HG03066 (cell line): Measurements from ENCODE around the gene AMBRA1.

Experiments
- ATAC-seq: cut with Tn5 transposase; IDR thresholded peaks from one replicate; pipeline ENCODE4 v1.9.1; 2021; ENCODE audit warnings: low read depth; ENCODE audit not compliant: unreplicated experiment

Gene AMBRA1

GRCh38 chr11:46413760-46414465 lies 179.9 kb downstream of the AMBRA1 start:
- ATAC-seq = no peak

- ATAC-seq = no peak
Observed at GRCh38 chr11:46410021-46410420, 183.8 kb downstream of the AMBRA1 start.

GRCh38 chr11:46408407-46408986 lies 185.3 kb downstream of the AMBRA1 start:
- ATAC-seq = no peak

DNA sequence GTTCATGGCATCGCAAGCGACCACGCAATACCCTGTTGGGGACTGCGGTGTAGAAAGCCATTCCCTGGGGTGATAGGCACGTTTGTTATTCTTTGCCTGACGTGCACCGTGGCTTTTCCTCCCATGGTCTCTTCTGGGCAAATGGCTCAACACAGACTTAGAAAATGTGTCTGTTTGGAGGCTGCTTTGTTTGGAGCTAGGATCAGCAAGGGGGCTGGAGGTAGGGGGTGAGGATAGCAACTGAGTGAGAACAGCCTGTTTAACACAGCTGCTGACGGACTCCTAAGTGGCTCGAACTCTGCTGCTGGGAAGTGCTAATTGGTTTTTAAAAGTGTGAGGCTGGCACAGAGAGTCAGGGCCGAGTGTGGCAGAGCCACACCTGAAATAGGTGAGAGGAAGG lies 186.2 kb downstream of the AMBRA1 start:
- no peak for ATAC-seq

DNA sequence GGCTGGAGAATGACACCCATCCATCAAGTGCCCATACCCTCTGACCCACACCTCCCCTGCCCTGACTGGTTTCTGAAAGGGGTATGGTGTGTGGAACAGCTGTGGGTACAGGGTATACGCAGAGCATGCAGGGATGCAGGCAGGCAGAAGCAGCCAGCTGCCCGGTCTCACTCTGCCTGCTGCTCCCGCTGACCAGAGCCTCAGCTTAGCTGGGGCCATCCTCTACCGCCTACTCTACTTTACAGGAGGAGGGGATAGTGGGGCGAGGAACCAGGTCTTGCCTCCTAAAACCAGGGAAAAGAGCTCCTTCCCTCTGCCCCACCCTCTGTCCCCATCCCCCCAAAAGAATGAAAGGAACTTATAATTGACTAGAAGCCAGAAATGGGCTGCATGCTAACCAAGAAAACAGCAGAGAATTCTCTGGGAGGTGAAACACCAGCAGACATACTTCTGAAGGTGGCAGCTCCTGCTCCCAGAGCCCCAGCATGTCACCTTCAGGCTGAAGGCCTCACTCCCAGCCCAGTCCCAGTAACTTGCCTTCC lies 189.3 kb downstream of the AMBRA1 start:
- ATAC-seq = no peak

DNA sequence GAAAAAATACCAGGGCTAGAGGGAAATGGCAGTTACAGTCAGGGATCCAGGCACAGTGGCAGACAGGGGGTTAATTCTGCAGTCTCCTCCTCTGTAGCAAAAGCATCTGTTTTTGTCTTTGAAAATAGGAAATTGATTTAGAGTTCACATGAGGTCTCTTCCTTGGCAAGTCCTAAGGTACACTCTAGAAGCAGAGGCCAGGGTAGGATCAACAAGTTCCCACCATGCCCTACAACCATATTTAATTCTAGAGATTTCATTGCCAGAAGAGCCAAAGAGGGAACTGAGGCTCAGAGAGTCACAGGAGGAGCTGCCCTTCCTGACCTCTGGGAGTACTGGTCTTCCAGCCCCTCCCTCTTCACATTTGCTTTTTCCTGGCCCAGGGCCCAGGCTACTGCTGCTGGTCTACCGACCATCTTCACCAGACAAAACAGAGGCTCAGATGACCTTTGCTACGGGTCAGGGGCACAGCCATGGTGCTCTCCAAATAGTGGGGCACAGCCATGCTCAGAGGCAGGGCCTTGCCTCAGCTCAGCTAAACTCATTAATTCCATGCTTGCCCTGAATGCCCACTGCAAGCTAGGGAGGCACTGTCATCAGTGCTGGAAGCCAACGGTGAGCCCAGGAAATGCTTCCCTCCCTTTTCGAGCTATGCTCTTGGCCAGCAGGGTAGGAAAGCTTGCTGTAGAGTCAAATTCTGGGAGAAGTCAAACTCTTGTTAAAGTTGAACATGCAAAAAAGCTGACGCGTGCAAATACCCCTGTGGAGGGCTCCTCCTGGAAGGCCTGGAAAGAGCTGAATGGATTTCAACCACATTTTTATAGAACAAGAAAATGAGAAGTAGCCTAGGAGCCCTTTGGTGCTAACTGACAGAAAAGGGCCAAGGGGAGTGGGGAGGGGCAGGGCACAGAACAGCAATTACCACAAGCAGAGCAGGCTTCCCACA lies 190.6 kb downstream of the AMBRA1 start:
- no peak for ATAC-seq

DNA sequence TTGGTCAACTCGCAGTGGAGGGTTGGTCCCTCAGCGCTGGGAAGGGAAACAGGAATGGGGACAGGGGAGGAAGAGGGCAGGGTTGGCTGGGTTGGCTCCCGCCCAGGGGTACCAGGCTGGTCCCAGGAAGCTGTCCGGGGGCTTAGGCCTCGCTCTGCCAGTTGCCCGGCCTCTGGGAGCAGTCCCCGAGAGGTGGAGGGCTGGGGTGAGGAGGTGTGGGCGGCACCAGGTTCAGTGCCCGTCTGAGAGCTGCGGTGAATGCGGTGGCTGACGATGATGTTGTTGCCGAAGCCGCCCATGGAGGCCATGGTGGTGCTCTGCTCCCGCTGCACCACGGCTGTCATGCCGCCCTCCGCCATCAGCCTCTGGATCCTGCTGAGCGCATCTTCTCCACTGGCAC lies 196.3 kb downstream of the AMBRA1 start:
- ATAC-seq = no peak

- ATAC-seq = no peak
Observed at GRCh38 chr11:46393759-46394158, 200.1 kb downstream of the AMBRA1 start.

GRCh38 chr11:46393231-46393616 lies 200.6 kb downstream of the AMBRA1 start:
- no peak for ATAC-seq

DNA sequence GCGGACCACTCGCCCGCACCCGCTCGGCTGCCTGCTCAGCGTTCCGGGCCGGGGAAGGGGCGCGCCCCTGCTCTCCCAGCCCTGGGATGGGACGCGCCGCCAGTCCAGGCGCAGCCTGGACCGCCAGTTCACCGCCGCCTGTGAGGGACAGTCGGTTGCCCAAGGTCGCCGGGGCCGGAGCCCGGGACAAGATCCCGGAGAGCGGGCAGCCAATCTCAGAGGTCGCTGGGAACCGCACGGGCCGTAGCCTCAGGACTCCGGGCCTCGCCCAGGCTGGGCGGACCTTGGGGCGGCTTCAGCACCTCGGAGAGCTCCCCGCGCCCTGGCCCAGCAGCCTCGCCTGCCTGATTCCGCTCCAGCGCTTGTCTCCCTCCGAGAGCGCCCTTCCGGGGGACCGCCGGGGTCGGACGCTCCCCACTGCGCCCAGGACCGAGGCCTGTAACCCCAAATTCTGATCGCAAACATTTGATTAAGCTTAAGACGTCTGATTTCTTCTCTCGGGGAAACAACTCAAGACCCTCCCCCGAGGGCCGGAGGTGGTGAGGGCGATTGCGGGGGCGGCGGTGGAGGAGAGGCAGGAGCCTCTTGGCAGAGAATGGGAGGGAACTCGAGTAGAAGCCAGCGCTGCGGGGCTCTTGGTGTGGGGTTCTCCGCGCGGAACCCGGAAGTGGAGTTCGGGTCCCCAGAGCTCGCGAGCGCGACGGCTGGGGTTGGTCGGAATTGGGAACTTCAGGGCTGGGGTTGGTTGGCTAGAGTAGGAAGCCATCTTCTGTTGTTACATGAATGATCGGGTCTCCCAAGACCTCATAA lies 201.2 kb downstream of the AMBRA1 start:
- ATAC-seq = peak; percentile 68

DNA sequence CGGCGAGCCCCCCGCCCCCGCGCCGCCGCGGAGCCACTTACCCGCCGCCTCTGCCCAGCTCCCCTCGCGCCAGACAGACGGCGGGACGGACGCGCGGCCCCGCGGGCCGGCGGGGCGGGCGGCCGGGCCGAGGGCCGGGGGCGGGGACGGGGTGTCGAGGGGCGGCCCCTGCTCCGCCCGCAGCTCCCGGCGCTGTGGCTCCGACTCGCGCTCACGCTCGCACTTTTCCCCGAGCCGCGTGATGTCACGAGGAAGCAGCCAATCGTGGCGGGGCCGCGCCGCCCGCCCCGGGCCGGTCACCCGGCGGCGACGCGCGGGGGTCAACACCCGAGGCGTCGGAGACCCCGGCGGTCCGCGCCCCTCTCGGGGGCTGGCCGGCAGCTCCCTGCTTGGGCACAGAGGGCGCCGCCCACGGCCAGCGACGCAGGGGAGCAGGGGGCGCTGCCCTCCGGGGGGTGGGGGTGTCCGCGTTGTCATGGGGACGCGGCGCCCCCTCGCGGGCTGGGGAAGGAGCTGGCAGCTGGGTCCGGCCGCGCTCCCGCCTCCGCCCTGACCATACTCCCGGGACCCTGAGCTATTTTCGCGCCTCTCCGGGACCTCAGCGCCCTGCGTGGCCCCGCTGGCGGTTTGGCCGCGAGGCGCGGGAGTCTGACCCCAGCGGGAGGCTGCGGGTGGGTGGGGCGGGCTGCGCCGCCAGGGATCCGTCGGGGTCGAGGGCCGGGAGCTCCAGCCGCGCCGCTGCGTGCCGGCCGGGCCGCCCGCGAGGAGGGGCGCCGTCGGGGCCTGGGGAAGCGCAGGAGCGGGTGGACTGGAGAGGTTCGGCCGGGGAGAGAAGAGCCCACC lies 202.0 kb downstream of the AMBRA1 start, which contains the start of gene CHRM4:
TSS of gene CHRM4 (minus strand) at position 199 of the 843 bp plus-strand sequence. CDS start 5,219 bp downstream, outside the sequence.
- ATAC-seq = no peak

- ATAC-seq = no peak
Observed at GRCh38 chr11:46391186-46391577, 202.6 kb downstream of the AMBRA1 start.

DNA sequence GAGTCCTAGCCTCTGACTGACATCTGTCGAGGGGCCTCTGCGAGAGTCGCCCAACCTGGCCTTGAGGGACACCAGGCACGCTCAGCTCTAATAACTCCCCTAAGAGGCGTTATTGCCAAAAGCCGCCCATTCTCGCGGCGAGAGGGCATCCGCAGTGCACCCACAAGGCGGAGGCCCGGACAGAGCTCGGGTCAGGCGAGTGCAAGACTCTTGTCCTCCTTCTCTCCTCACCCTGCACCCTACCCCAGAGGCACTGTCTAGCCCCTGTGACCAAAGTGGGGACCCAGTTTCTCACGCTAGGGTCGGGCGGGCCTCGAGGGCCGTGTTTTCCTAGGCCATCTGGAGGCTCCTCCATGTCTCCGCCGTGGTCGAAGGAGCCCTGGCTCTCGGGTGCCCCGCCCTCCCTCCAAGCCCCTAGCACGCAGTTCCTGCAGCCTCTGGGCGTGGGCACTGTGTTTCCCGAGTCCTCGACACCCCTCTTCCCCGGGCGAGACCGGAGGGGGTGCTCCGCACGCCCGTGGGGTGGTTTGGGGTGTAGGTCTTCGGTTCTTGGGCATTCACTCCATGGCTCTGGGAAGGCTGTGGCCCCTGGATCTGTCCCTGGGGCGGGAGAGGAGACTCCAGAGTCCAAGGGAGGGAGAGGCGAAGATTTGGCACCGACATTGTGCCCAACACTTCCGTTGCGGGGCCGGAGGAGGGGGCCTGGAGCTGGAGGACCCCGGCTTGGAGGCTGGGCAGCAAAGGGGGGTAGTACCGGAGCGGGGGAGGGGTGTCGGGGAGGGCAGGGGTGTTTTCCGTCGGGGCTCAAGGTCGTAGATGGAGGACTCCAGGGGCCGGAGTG lies 203.3 kb downstream of the AMBRA1 start:
- ATAC-seq = no peak

DNA sequence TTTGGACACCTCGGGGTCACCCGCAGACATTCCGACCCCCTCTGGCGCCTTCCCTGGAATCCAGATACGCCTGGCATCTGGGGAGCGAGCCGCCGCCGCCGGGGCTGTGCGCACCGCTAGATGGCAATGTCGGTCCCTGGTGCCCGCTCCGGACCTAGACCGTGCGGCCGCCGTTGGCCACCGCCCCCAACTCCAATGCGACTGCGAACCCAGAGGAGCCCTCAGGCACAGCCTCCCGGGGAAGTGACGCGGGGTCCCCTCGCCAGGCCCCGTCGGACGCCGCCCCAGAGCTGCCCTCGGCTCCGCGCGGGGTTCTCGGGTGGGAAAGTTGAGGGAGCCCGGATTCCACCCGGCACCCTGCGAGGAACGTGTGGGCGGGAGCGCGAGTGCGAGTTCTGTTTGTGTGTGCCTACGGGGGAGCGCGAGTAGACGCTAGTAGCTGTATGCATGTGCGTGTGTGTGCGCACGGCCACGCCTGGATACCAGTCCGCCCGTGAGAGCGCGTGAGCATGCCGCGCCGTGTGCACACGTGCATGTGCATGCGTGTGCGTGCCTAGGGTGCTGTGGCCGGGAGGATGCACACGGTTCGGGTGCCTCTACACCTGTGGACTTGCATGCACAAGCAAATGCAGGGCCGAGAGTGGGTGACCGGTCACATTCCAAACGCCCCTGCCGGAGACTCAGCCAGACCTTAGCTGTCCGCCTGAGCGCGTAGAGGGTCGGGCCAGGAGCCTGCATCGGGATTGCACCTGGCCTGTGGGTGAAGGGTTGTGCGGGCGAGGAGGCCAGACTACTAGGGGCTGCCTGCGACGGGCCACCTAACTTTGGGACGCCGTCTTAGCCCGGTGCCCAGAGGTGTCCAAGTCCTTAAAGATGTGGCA lies 204.1 kb downstream of the AMBRA1 start:
- ATAC-seq = no peak

DNA sequence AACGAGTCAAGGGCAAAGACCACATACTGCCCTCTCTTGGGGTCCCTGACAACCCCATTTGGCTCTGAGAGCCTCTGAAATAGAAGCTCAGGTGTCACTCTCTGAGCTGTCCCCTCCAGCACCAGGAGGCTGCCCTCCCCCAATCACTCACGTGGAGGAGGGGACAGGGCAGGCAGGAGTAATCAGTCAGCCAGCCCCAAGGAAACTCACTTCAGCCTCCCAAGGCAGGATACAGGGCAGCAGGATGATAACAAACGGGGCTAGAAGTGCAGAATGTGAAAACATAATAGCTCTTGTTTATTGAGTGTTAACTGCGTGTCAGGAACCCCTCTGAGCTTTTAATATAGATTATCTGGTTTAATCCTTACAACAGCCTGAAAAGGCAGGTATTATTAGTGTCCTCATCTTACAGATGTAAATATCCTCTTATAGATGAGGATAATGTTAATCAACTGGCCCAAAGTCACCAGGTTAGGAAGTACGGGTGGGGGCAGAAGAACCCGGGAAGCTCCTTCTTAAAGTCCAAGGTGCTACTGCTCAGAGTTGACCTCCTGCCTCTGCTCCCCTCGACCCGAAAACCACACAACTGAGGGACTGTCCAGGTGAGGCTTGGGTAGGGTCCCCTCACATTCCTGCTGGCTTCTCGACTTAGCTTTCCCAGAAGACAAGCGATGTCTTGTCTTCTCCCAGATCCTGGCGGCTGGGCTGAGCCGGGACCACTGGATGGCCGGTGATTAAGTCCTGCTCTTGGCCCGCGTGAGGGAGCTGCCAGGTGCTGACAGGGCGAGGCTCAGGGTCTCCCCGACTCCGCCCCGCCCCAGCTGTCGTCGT lies 205.0 kb downstream of the AMBRA1 start:
- no peak for ATAC-seq

GRCh38 chr11:46387919-46388618 lies 205.8 kb downstream of the AMBRA1 start:
- no peak for ATAC-seq
